ENCODE measurements around the gene CX3CL1. TPM values are rescaled to one million over a fixed set of nuclear protein-coding genes. Genes with fewer than 3 reads are reported as not detected.

The CX3CL1 gene
- total RNA-seq, 1 donor from 2014 or later: 2.5 TPM

GRCh38 chr16:57352636-57353047 lies 19.6 kb upstream of the CX3CL1 start:
- Mint-ChIP-seq H3K4me1 (no peaks in the 10 kb centered on the region), H3K27me3 (ENCODE audit: low read depth) (peaks cover 30% of the 10 kb centered on the region), H3K27ac (no peak overlapping the region), H3K9me3 (no peaks in the 10 kb centered on the region), H3K36me3 (no peaks in the 10 kb centered on the region), H3K4me3 (no peak overlapping the region)
- DNase-seq (ENCODE audit: low spot score in 2 of 2, unreplicated experiment in 2 of 2): no peak
- TF ChIP-seq CTCF (IDR thresholded peaks at IDR 0.05; ENCODE audit: unreplicated experiment): no peak

GRCh38 chr16:57354311-57354710 lies 18.0 kb upstream of the CX3CL1 start:
- Mint-ChIP-seq H3K36me3 (no peaks in the 10 kb centered on the region), H3K27me3 (ENCODE audit: low read depth) (peaks cover 14% of the 10 kb centered on the region), H3K27ac (no peak overlapping the region), H3K4me1 (no peaks in the 10 kb centered on the region), H3K9me3 (no peaks in the 10 kb centered on the region), H3K4me3 (no peak overlapping the region)
- TF ChIP-seq CTCF (IDR thresholded peaks at IDR 0.05; ENCODE audit: unreplicated experiment): no peak
- no peak for DNase-seq (ENCODE audit: low spot score in 2 of 2, unreplicated experiment in 2 of 2)

GRCh38 chr16:57355898-57356414 lies 16.3 kb upstream of the CX3CL1 start:
- no peaks in the 10 kb centered on the region for H3K36me3 Mint-ChIP-seq
- peaks cover 2% of the 10 kb centered on the region for H3K27me3 Mint-ChIP-seq (ENCODE audit: low read depth)
- H3K4me1 Mint-ChIP-seq: no peaks in the 10 kb centered on the region
- no peak overlapping the region for H3K4me3 Mint-ChIP-seq
- no peaks in the 10 kb centered on the region for H3K9me3 Mint-ChIP-seq
- DNase-seq (ENCODE audit: low spot score in 2 of 2, unreplicated experiment in 2 of 2): no peak
- H3K27ac Mint-ChIP-seq: no peak overlapping the region
- no peak for TF ChIP-seq CTCF (IDR thresholded peaks at IDR 0.05; ENCODE audit: unreplicated experiment)

GRCh38 chr16:57356547-57356946 lies 15.7 kb upstream of the CX3CL1 start:
- DNase-seq (ENCODE audit: low spot score in 2 of 2, unreplicated experiment in 2 of 2): no peak
- H3K9me3 Mint-ChIP-seq: no peaks in the 10 kb centered on the region
- H3K4me1 Mint-ChIP-seq: no peaks in the 10 kb centered on the region
- H3K27me3 Mint-ChIP-seq (ENCODE audit: low read depth): peaks cover 2% of the 10 kb centered on the region
- H3K4me3 Mint-ChIP-seq: no peak overlapping the region
- H3K36me3 Mint-ChIP-seq: no peaks in the 10 kb centered on the region
- H3K27ac Mint-ChIP-seq: no peak overlapping the region
- TF ChIP-seq CTCF (IDR thresholded peaks at IDR 0.05; ENCODE audit: unreplicated experiment): no peak

GRCh38 chr16:57357330-57358085 lies 14.8 kb upstream of the CX3CL1 start:
- H3K36me3 Mint-ChIP-seq: no peaks in the 10 kb centered on the region
- no peaks in the 10 kb centered on the region for H3K9me3 Mint-ChIP-seq
- no peaks in the 10 kb centered on the region for H3K27me3 Mint-ChIP-seq (ENCODE audit: low read depth)
- TF ChIP-seq CTCF (IDR thresholded peaks at IDR 0.05; ENCODE audit: unreplicated experiment): no peak
- no peak overlapping the region for H3K4me3 Mint-ChIP-seq
- no peak overlapping the region for H3K27ac Mint-ChIP-seq
- DNase-seq (ENCODE audit: low spot score in 2 of 2, unreplicated experiment in 2 of 2): no peak
- no peaks in the 10 kb centered on the region for H3K4me1 Mint-ChIP-seq

Data from mesothelial cell of epicardium (in vitro differentiated cells).